GM08714 (cell line): ENCODE results near the gene CLDN2.

Experiments used
- H3K4me3 ChIP-seq: fragments of 200-500 bp; sonication (Bioruptor generic); 2 replicates; pipeline ENCODE4 v1.5.1; 2014; ENCODE audit warnings: mild to moderate bottlenecking, low read length, inconsistent platforms
- ZNF274 ChIP-seq: IDR thresholded peaks from 2 replicates; pipeline ENCODE4 v1.6.1; 2012; ENCODE audit warnings: mild to moderate bottlenecking, low read depth, low read length

The CLDN2 gene

GRCh38 chrX:106903856-106904528 lies 16.2 kb upstream of the CLDN2 start:
- no peak for TF ChIP-seq ZNF274
- H3K4me3 ChIP-seq: no peak overlapping the region

DNA sequence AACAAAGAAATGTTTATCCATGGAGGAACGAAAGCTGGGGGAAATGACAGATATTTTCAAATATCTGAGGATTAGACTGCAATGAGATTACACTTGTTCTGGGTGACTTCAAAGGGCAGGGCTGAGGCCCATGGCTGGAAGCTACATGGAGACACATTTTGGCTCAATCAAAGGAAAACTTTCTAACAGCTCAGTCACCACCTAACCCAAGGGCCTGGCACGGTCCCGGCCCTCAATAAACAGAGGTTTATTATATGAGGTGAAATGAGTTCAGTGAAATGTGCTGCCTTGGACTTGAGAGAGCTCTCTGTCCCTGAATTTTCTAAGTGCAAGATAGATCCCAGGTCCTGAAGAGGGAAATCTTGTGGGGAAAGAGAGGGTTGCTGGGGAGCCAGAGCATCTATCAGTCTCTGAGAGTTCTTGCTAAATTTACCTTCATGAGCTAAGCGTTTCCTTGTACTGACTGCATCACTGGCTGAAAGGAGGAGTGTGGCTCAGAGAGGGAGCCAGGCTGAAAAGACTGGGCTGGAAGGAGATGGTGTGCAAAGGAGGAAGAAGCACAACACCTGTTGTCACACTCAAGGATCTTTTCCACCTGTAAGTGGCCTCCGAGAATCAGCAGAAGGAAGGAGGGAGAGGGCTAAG lies 15.0 kb upstream of the CLDN2 start:
- no peak overlapping the region for H3K4me3 ChIP-seq
- no peak for TF ChIP-seq ZNF274

DNA sequence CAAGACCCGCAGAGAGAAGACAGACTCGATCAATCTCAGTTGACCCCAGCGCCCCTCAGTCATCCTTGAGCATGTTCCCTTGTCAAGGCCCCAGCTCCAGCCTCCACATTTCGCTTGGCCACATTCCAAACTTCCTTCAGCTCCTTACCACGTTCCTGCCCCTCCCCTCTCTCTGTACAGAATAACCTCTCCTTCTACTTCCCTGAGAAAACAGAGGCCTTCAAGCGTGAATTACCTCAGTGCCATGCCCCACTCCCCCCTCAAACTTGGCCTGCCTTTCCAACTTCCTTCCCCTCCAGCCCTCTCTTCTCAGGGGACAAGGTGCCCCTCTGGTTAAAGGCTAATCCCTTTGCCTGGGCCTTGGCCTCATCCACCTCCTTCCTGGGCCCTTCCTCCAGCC lies 13.8 kb upstream of the CLDN2 start:
- TF ChIP-seq ZNF274: no peak
- H3K4me3 ChIP-seq: no peak overlapping the region

- TF ChIP-seq ZNF274: no peak
- no peak overlapping the region for H3K4me3 ChIP-seq
These were observed 7.3 kb upstream of the CLDN2 start for GRCh38 chrX:106912864-106913263.

- no peak overlapping the region for H3K4me3 ChIP-seq
These were observed 2.2 kb upstream of the CLDN2 start for GRCh38 chrX:106917830-106918500.

DNA sequence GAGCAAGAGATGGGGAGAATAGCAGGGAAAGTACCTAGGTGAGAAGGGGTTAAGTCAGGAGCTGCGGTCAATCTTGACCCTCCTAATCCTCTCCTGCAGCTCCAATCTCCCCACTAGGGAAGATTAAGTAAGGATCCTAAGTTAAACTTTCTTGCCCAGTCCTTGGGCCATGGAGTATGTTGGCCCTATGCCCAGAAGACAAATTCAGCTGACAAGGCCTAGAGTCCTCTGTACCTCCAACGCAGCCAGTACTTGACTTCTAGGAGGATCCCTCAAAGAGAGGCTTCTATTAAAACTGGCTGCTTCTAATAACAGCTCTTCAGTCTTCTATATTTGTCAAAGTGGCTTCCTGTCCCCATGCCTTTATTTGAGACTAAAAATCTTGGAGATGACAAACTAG lies 1.4 kb downstream of the CLDN2 start:
- H3K4me3 ChIP-seq: no peak overlapping the region
- TF ChIP-seq ZNF274: no peak

More at GRCh38 chrX:106917830-106918500, 2.2 kb upstream of the CLDN2 start:
- TF ChIP-seq ZNF274: no peak

GRCh38 chrX:106927023-106927422 lies 6.8 kb downstream of the CLDN2 start:
- TF ChIP-seq ZNF274: no peak
- H3K4me3 ChIP-seq: no peak overlapping the region

- no peak for TF ChIP-seq ZNF274
- H3K4me3 ChIP-seq: no peak overlapping the region
These were observed 7.5 kb downstream of the CLDN2 start for GRCh38 chrX:106927700-106928099.

DNA sequence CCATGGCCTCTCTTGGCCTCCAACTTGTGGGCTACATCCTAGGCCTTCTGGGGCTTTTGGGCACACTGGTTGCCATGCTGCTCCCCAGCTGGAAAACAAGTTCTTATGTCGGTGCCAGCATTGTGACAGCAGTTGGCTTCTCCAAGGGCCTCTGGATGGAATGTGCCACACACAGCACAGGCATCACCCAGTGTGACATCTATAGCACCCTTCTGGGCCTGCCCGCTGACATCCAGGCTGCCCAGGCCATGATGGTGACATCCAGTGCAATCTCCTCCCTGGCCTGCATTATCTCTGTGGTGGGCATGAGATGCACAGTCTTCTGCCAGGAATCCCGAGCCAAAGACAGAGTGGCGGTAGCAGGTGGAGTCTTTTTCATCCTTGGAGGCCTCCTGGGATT lies 8.0 kb downstream of the CLDN2 start:
- no peak for TF ChIP-seq ZNF274
- no peak overlapping the region for H3K4me3 ChIP-seq

- no peak for TF ChIP-seq ZNF274
- no peak overlapping the region for H3K4me3 ChIP-seq
These were observed 11.8 kb downstream of the CLDN2 start for GRCh38 chrX:106931831-106932491.

- no peak for TF ChIP-seq ZNF274
- no peak overlapping the region for H3K4me3 ChIP-seq
These were observed 12.3 kb downstream of the CLDN2 start for GRCh38 chrX:106932492-106932923.

- no peak overlapping the region for H3K4me3 ChIP-seq
- no peak for TF ChIP-seq ZNF274
These were observed 12.8 kb downstream of the CLDN2 start for GRCh38 chrX:106932960-106933537.

GRCh38 chrX:106933538-106933961 lies 13.3 kb downstream of the CLDN2 start:
- no peak for TF ChIP-seq ZNF274
- H3K4me3 ChIP-seq: no peak overlapping the region

GRCh38 chrX:106935175-106935574 lies 15.0 kb downstream of the CLDN2 start:
- TF ChIP-seq ZNF274: no peak
- no peak overlapping the region for H3K4me3 ChIP-seq
